PC-3 (cell line): ENCODE results near the gene SPON2. TPM values are rescaled to one million over a fixed set of nuclear protein-coding genes. Genes with fewer than 3 reads are reported as not detected.

Experiments
- ATAC-seq: fragments of 200-7000 bp; cut with Tn5 transposase; 2 replicates; pipeline ENCODE4 v1.9.1; 2020; ENCODE audit warnings: mild to moderate bottlenecking, moderate library complexity
- BruUV-seq: library from RNA; stranded (reverse); fragments of 400-500 nt; replicated peaks from 2 replicates; lab custom pipeline; 2021; lab: Mats Ljungman, UMichigan
- CTCF ChIA-PET: fragments of 300-600 bp; sonication (Branson Sonifier 250); formaldehyde crosslinking; loops from one replicate; lab custom pipeline; 2022; ENCODE audit warnings: antibody characterized with exemption; lab: Charles Lee
- POLR2A ChIA-PET: fragments of 300-600 bp; sonication (Branson Sonifier 250); formaldehyde crosslinking; loops from one replicate; lab custom pipeline; 2022; ENCODE audit warnings: antibody characterized with exemption; ENCODE audit not compliant: unreplicated experiment; lab: Charles Lee
- DNase-seq: peaks from one replicate; pipeline ENCODE4 v3.0.0-alpha.2; 2015
- H2AFZ ChIP-seq: fragments of 300-600 bp; sonication (generic); 2 replicates; pipeline ENCODE4 v1.6.0; 2016; ENCODE audit warnings: antibody characterized with exemption, low read length
- H3F3A ChIP-seq: fragments of 300-600 bp; sonication (generic); one replicate; pipeline ENCODE4 v1.6.0; 2017; ENCODE audit warnings: antibody characterized with exemption, low read length, control low read depth, mild to moderate bottlenecking; ENCODE audit not compliant: unreplicated experiment
- H3K27ac ChIP-seq: fragments of 300-600 bp; sonication (generic); 2 replicates; pipeline ENCODE4 v1.5.1; 2016; ENCODE audit warnings: mild to moderate bottlenecking, low read length
- H3K27me3 ChIP-seq: fragments of 300-600 bp; sonication (generic); 2 replicates; pipeline ENCODE4 v1.6.1; 2016; ENCODE audit warnings: low read length, mixed read lengths
- H3K36me3 ChIP-seq: fragments of 300-600 bp; sonication (generic); 2 replicates; pipeline ENCODE4 v1.6.1; 2016; ENCODE audit warnings: low read depth, mixed run types, low read length, mixed read lengths
- H3K4me1 ChIP-seq: fragments of 300-600 bp; sonication (generic); 2 replicates; pipeline ENCODE4 v1.5.1; 2016; ENCODE audit warnings: low read length; ENCODE audit not compliant: insufficient read depth
- H3K4me2 ChIP-seq: fragments of 300-600 bp; sonication (generic); 2 replicates; pipeline ENCODE4 v1.6.0; 2016; ENCODE audit warnings: low read length
- H3K4me3 ChIP-seq: fragments of 300-600 bp; sonication (generic); 2 replicates; pipeline ENCODE4 v1.5.1; 2016; ENCODE audit warnings: mild to moderate bottlenecking, low read length, mixed read lengths
- H3K79me2 ChIP-seq: fragments of 300-600 bp; sonication (generic); 2 replicates; pipeline ENCODE4 v1.6.1; 2017; ENCODE audit warnings: low read length, mixed read lengths
- H3K9ac ChIP-seq: fragments of 300-600 bp; sonication (generic); 2 replicates; pipeline ENCODE4 v1.6.0; 2016; ENCODE audit warnings: mild to moderate bottlenecking, low read length
- H3K9me2 ChIP-seq: fragments of 300-600 bp; sonication (generic); replicated peaks from 2 replicates; pipeline ENCODE4 v1.6.1; 2016; ENCODE audit warnings: mixed run types, low read length, mixed read lengths
- H3K9me3 ChIP-seq: fragments of 300-600 bp; sonication (generic); 2 replicates; pipeline ENCODE4 v1.6.1; 2016; ENCODE audit warnings: low read length, mixed read lengths
- H4K20me1 ChIP-seq: fragments of 300-600 bp; sonication (generic); 2 replicates; pipeline ENCODE4 v1.6.1; 2016; ENCODE audit warnings: low read length, mixed read lengths
- CTCF ChIP-seq: fragments of 300-600 bp; sonication (generic); conservative IDR thresholded peaks from 2 replicates; pipeline ENCODE4 v1.5.1; 2017; ENCODE audit warnings: antibody characterized with exemption, low read depth, mild to moderate bottlenecking, low read length
- EZH2 ChIP-seq: fragments of 300-600 bp; sonication (generic); IDR thresholded peaks from one replicate; pipeline ENCODE4 v1.6.1; 2017; ENCODE audit warnings: antibody characterized with exemption, mild to moderate bottlenecking, low read length; ENCODE audit not compliant: unreplicated experiment
- EZH2phosphoT487 ChIP-seq: fragments of 300-600 bp; sonication (generic); IDR thresholded peaks from 2 replicates; pipeline ENCODE4 v1.6.1; 2018; ENCODE audit warnings: mild to moderate bottlenecking, antibody characterized with exemption, low read length, borderline replicate concordance
- intact Hi-C: fragments of 100-400 bp; cut with micrococcal nuclease; formaldehyde crosslinking; loops from 2 replicates; pipeline ENCODE4 v1.9.0; 2023
- total RNA-seq: library from RNA; depleted of rRNA; stranded (reverse); fragments of >200 nt; gene quantifications from 2 replicates; pipeline ENCODE4 v1.2.3, GENCODE V29; 2014

The SPON2 gene
- total RNA-seq, 1 experiment from 2014 or later: 0.80 TPM

GRCh38 chr4:1164040-1164439 is 8.3 kb downstream of the SPON2 start:
- intact Hi-C loops: no loop called here
- no peak overlapping the region for H2AFZ ChIP-seq
- H3K4me1 ChIP-seq: no peaks in the 10 kb centered on the region
- no peak overlapping the region for H3K9ac ChIP-seq
- no TSS peak for BruUV-seq
- no peak for ATAC-seq
- no peaks in the 10 kb centered on the region for H3K79me2 ChIP-seq
- POLR2A ChIA-PET: no interaction called here
- H3K36me3 ChIP-seq: no peaks in the 10 kb centered on the region
- H3K9me2 ChIP-seq: no peaks in the 10 kb centered on the region
- CTCF ChIA-PET: no interaction called here
- H4K20me1 ChIP-seq: no peaks in the 10 kb centered on the region
- H3K4me2 ChIP-seq: no peak overlapping the region
- H3K27ac ChIP-seq: no peak overlapping the region
- DNase-seq: no peak
- peaks cover 3% of the 10 kb centered on the region; the same call in 1 of the 2 replicates for H3K27me3 ChIP-seq
- H3K4me3 ChIP-seq: no peak overlapping the region
- no peaks in the 10 kb centered on the region for H3K9me3 ChIP-seq
- TF ChIP-seq EZH2 (no peak), CTCF (no peak), EZH2phosphoT487 (no peak)
- no peaks in the 10 kb centered on the region for H3F3A ChIP-seq

- Histone ChIP-seq H4K20me1 (no peaks in the 10 kb centered on the region), H3K4me3 (no peak overlapping the region), H3K9me2 (no peaks in the 10 kb centered on the region), H3K27ac (no peak overlapping the region), H3K4me2 (no peak overlapping the region), H3K79me2 (no peaks in the 10 kb centered on the region), H3K4me1 (no peaks in the 10 kb centered on the region), H3K36me3 (no peaks in the 10 kb centered on the region), H3K9ac (no peak overlapping the region), H2AFZ (no peak overlapping the region), H3K27me3 (peaks cover 5% of the 10 kb centered on the region; the same call in 1 of the 2 replicates), H3F3A (no peaks in the 10 kb centered on the region), H3K9me3 (no peaks in the 10 kb centered on the region)
- intact Hi-C loops: no loop called here
- BruUV-seq: no TSS peak
- TF ChIP-seq EZH2 (no peak), CTCF (no peak), EZH2phosphoT487 (no peak)
- ATAC-seq (no peak), DNase-seq (no peak)
- ChIA-PET POLR2A (interaction anchor here (0.6 kb wide), 1 partner anchor 59 kb away, joined by 3 read pairs; no protein-coding TSS in a partner anchor), CTCF (no interaction called here)
Observed at GRCh38 chr4:1160351-1160750, 12.0 kb downstream of the SPON2 start.

- Histone ChIP-seq H3K27ac (no peak overlapping the region), H3K4me3 (no peak overlapping the region), H2AFZ (no peak overlapping the region), H3K9me2 (no peaks in the 10 kb centered on the region), H3K36me3 (no peaks in the 10 kb centered on the region), H3F3A (no peaks in the 10 kb centered on the region), H3K4me2 (no peak overlapping the region), H3K4me1 (peaks cover 14% of the 10 kb centered on the region), H4K20me1 (no peaks in the 10 kb centered on the region), H3K9me3 (no peaks in the 10 kb centered on the region), H3K9ac (no peak overlapping the region), H3K27me3 (peaks cover 6% of the 10 kb centered on the region), H3K79me2 (no peaks in the 10 kb centered on the region)
- no TSS peak for BruUV-seq
- no peak for TF ChIP-seq CTCF
- no peak for TF ChIP-seq EZH2
- no peak for TF ChIP-seq EZH2phosphoT487
- intact Hi-C loops: no loop called here
- ChIA-PET POLR2A (no interaction called here), CTCF (no interaction called here)
- ATAC-seq (no peak), DNase-seq (no peak)
Observed at GRCh38 chr4:1156069-1156468, 16.3 kb downstream of the SPON2 start.
